IMR-90 (cell line): ENCODE results near the gene PGD. TPM values are rescaled to one million over a fixed set of nuclear protein-coding genes. Genes with fewer than 3 reads are reported as not detected.

ENCODE experiments used
- ATAC-seq: fragments of 200-7000 bp; cut with Tn5 transposase; 2 replicates; pipeline ENCODE4 v1.9.1; 2020; ENCODE audit warnings: low read depth, mild to moderate bottlenecking, moderate library complexity
- BruUV-seq: library from RNA; stranded (reverse); fragments of 400-500 nt; replicated peaks from 2 replicates; lab custom pipeline; 2021; lab: Mats Ljungman, UMichigan
- CTCF ChIA-PET: fragments of 300-600 bp; formaldehyde crosslinking; extraction: SDS; loops from one replicate; lab custom pipeline; 2021; ENCODE audit warnings: antibody characterized with exemption; lab: Yijun Ruan, JAX
- POLR2A ChIA-PET: fragments of 300-600 bp; sonication (Branson Sonifier 250); formaldehyde crosslinking; loops from one replicate; lab custom pipeline; 2022; ENCODE audit warnings: antibody characterized with exemption; ENCODE audit not compliant: unreplicated experiment; lab: Charles Lee
- DNase-seq: peaks from one replicate; pipeline ENCODE4 v3.0.0; 2013
- H2AFZ ChIP-seq: replicated peaks from 2 replicates; pipeline ENCODE3; 2013; ENCODE audit warnings: low read length, mild to moderate bottlenecking; ENCODE audit not compliant: poor library complexity
- H2AK5ac ChIP-seq: 2 replicates; pipeline ENCODE4 v1.6.1; 2013; ENCODE audit warnings: low read depth, low read length, inconsistent platforms
- H2AK9ac ChIP-seq: replicated peaks from 2 replicates; pipeline ENCODE3; 2013; ENCODE audit warnings: mild to moderate bottlenecking, low read depth, low read length, moderate library complexity; ENCODE audit not compliant: poor library complexity
- H2BK120ac ChIP-seq: 2 replicates; pipeline ENCODE4 v1.6.1; 2013; ENCODE audit warnings: low read depth, low read length, inconsistent platforms
- H2BK15ac ChIP-seq: 3 replicates; pipeline ENCODE4 v1.6.1; 2013; ENCODE audit warnings: low read depth, low read length, inconsistent platforms
- H2BK20ac ChIP-seq: 2 replicates; pipeline ENCODE4 v1.6.1; 2013; ENCODE audit warnings: low read depth, mild to moderate bottlenecking, inconsistent platforms, low read length, moderate library complexity
- H2BK5ac ChIP-seq: 2 replicates; pipeline ENCODE4 v1.6.1; 2013; ENCODE audit warnings: mild to moderate bottlenecking, low read depth, low read length, inconsistent platforms; ENCODE audit not compliant: poor library complexity, severe bottlenecking
- H3K14ac ChIP-seq: replicated peaks from 2 replicates; pipeline ENCODE4 v1.6.1; 2013; ENCODE audit warnings: low read depth, low read length, inconsistent platforms
- H3K18ac ChIP-seq: 2 replicates; pipeline ENCODE4 v1.6.1; 2013; ENCODE audit warnings: low read depth, low read length, control low read depth
- H3K23ac ChIP-seq: 2 replicates; pipeline ENCODE4 v1.6.1; 2013; ENCODE audit warnings: low read depth, low read length, inconsistent platforms
- H3K27ac ChIP-seq: 2 replicates; pipeline ENCODE4 v1.5.1; 2013; ENCODE audit warnings: mild to moderate bottlenecking, control low read depth, low read length; ENCODE audit not compliant: insufficient read depth
- H3K27me3 ChIP-seq: 2 replicates; pipeline ENCODE4 v1.6.1; 2013; ENCODE audit warnings: low read length; ENCODE audit not compliant: control insufficient read depth, insufficient read depth
- H3K36me3 ChIP-seq: 2 replicates; pipeline ENCODE4 v1.6.1; 2013; ENCODE audit warnings: low read length, mixed read lengths; ENCODE audit not compliant: control insufficient read depth, insufficient read depth
- H3K4ac ChIP-seq: 2 replicates; pipeline ENCODE4 v1.6.1; 2013; ENCODE audit warnings: low read depth, low read length, inconsistent platforms
- H3K4me1 ChIP-seq: 2 replicates; pipeline ENCODE4 v1.6.1; 2013; ENCODE audit warnings: low read length, mixed read lengths; ENCODE audit not compliant: control insufficient read depth, insufficient read depth
- H3K4me2 ChIP-seq: 2 replicates; pipeline ENCODE4 v1.6.1; 2013; ENCODE audit warnings: low read depth, mild to moderate bottlenecking, control low read depth, low read length, moderate library complexity
- H3K4me3 ChIP-seq: 2 replicates; pipeline ENCODE4 v1.5.1; 2013; ENCODE audit warnings: low read depth, mild to moderate bottlenecking, control low read depth, low read length, moderate library complexity; ENCODE audit not compliant: insufficient read depth
- H3K56ac ChIP-seq: 2 replicates; pipeline ENCODE4 v1.6.1; 2013; ENCODE audit warnings: low read length, inconsistent platforms; ENCODE audit not compliant: insufficient read depth; ENCODE audit errors: extremely low read depth
- H3K79me1 ChIP-seq, 2 experiments: 2 replicates each; pipeline ENCODE4 v1.6.1; 2013; ENCODE audit warnings: low read length in 2 of 2, inconsistent platforms in 1 of 2, low read depth in 1 of 2
- H3K9ac ChIP-seq: 2 replicates; pipeline ENCODE4 v1.6.1; 2013; ENCODE audit warnings: low read depth, low read length, control low read depth
- H3K9me1 ChIP-seq: 2 replicates; pipeline ENCODE4 v1.6.1; 2013; ENCODE audit warnings: low read length, inconsistent platforms; ENCODE audit not compliant: insufficient read depth
- H3K9me3 ChIP-seq: 2 replicates; pipeline ENCODE4 v1.6.1; 2013; ENCODE audit warnings: low read length; ENCODE audit not compliant: control insufficient read depth, insufficient read depth
- H4K20me1 ChIP-seq: 2 replicates; pipeline ENCODE4 v1.6.1; 2013; ENCODE audit warnings: low read length, inconsistent platforms; ENCODE audit not compliant: insufficient read depth
- H4K5ac ChIP-seq: 2 replicates; pipeline ENCODE4 v1.6.1; 2013; ENCODE audit warnings: mild to moderate bottlenecking, low read depth, low read length, control low read depth
- H4K8ac ChIP-seq, 2 experiments: 2 replicates each; pipeline ENCODE4 v1.6.1; 2013; ENCODE audit warnings: low read depth in 2 of 2, low read length in 2 of 2, control low read depth in 1 of 2, inconsistent platforms in 1 of 2
- H4K91ac ChIP-seq: 2 replicates; pipeline ENCODE4 v1.6.1; 2013; ENCODE audit warnings: low read depth, low read length, inconsistent platforms; ENCODE audit not compliant: insufficient read depth
- BHLHE40 ChIP-seq: fragments of 150-350 bp; IDR thresholded peaks from 2 replicates; pipeline ENCODE4 v1.6.1; 2016; ENCODE audit warnings: mild to moderate bottlenecking, low read depth, low read length
- CEBPB ChIP-seq: IDR thresholded peaks from 2 replicates; pipeline ENCODE4 v1.6.1; 2012; ENCODE audit warnings: low read depth, low read length, improper control_type of control experiment
- CHD1 ChIP-seq: IDR thresholded peaks from 2 replicates; pipeline ENCODE4 v1.6.1; 2012; ENCODE audit warnings: low read depth, low read length, improper control_type of control experiment
- CTCF ChIP-seq: conservative IDR thresholded peaks from 2 replicates; pipeline ENCODE4 v1.5.1; 2012; ENCODE audit warnings: mild to moderate bottlenecking, low read depth, low read length, improper control_type of control experiment
- ELK1 ChIP-seq: fragments of 150-350 bp; IDR thresholded peaks from 2 replicates; pipeline ENCODE4 v1.6.1; 2016; ENCODE audit warnings: low read depth, mild to moderate bottlenecking, low read length, moderate library complexity, borderline replicate concordance
- FOS ChIP-seq: fragments of 150-350 bp; IDR thresholded peaks from 2 replicates; pipeline ENCODE4 v1.6.1; 2016; ENCODE audit warnings: low read depth, low read length
- MAFK ChIP-seq: IDR thresholded peaks from 2 replicates; pipeline ENCODE4 v1.6.1; 2012; ENCODE audit warnings: low read depth, low read length, improper control_type of control experiment
- MAZ ChIP-seq: IDR thresholded peaks from 2 replicates; pipeline ENCODE4 v1.6.1; 2012; ENCODE audit warnings: low read depth, mild to moderate bottlenecking, low read length, improper control_type of control experiment, moderate library complexity, borderline replicate concordance
- MXI1 ChIP-seq: IDR thresholded peaks from 2 replicates; pipeline ENCODE4 v1.6.1; 2012; ENCODE audit warnings: low read depth, mild to moderate bottlenecking, low read length, moderate library complexity, borderline replicate concordance
- NFE2L2 ChIP-seq: fragments of 150-350 bp; IDR thresholded peaks from 2 replicates; pipeline ENCODE4 v1.6.1; 2016; ENCODE audit warnings: low read depth, mild to moderate bottlenecking, low read length
- POLR2A ChIP-seq: IDR thresholded peaks from 2 replicates; pipeline ENCODE4 v1.6.1; 2012; ENCODE audit warnings: mild to moderate bottlenecking, low read depth, low read length
- RAD21 ChIP-seq: IDR thresholded peaks from 2 replicates; pipeline ENCODE4 v1.6.1; 2012; ENCODE audit warnings: low read length, improper control_type of control experiment
- RCOR1 ChIP-seq: IDR thresholded peaks from 2 replicates; pipeline ENCODE4 v1.6.1; 2012; ENCODE audit warnings: mild to moderate bottlenecking, low read length, improper control_type of control experiment; ENCODE audit not compliant: insufficient replicate concordance
- RFX5 ChIP-seq: IDR thresholded peaks from 2 replicates; pipeline ENCODE4 v1.8.0; 2012; ENCODE audit warnings: low read depth, mild to moderate bottlenecking, low read length, moderate library complexity
- SMC3 ChIP-seq: fragments of 150-350 bp; IDR thresholded peaks from 2 replicates; pipeline ENCODE4 v1.6.1; 2016; ENCODE audit warnings: low read depth, mild to moderate bottlenecking, antibody characterized with exemption, low read length, moderate library complexity
- USF2 ChIP-seq: fragments of 150-350 bp; IDR thresholded peaks from 2 replicates; pipeline ENCODE4 v1.6.1; 2017; ENCODE audit warnings: mild to moderate bottlenecking, antibody characterized with exemption, low read length, low read depth
- WGBS, 2 experiments: methylation state at CpG; one replicate each; pipeline versions ENCODE4 v1.1.5 to v1.1.7; 2013; ENCODE audit warnings: missing lambda C conversion rate in 2 of 2; ENCODE audit not compliant: insufficient read length in 1 of 2; ENCODE audit errors: extremely low coverage in 2 of 2; 5-methylcytosine and 5-hydroxymethylcytosine counted together
- dilution Hi-C: fragments of 300-500 bp; cut with HindIII; formaldehyde crosslinking; loops from one replicate; pipeline ENCODE4 v1.14.3; 2018; ENCODE audit warnings: low sequenced_read_pairs; ENCODE audit not compliant: unreplicated experiment
- in situ Hi-C: fragments of 300-500 bp; cut with MboI; formaldehyde crosslinking; loops from 3 replicates; pipeline ENCODE4 v1.14.3; 2019; ENCODE audit warnings: low sequenced_read_pairs, inconsistent platforms, mixed read lengths
- intact Hi-C: fragments of 100-400 bp; cut with micrococcal nuclease; formaldehyde crosslinking; loops from 2 replicates; pipeline ENCODE4 v1.10.0; 2022
- polyA plus RNA-seq, 3 experiments: library from polyadenylated mRNA; depleted of rRNA; stranded (reverse); fragments of >200 nt; gene quantifications; 2 replicates each; pipeline ENCODE4 v1.2.3, GENCODE V29; 2012; ENCODE audit warnings: low replicate concordance in 1 of 3
- total RNA-seq: library from RNA; depleted of rRNA; stranded (reverse); fragments of >200 nt; gene quantifications from 2 replicates; pipeline ENCODE4 v1.2.3, GENCODE V29; 2012

Gene PGD
- total and polyA plus RNA-seq, 2 of the 4 experiments (the other 2 are of a cell fraction), result 118 to 216 TPM

- CTCF ChIA-PET, result no interaction called here
- Histone ChIP-seq H3K79me1 (no peaks in the 10 kb centered on the region; a peak in 1 of 4 replicates), H3K27ac (no peak overlapping the region), H3K9ac (no peak overlapping the region), H4K5ac (no peak overlapping the region), H3K9me3 (no peaks in the 10 kb centered on the region), H2BK5ac (no peak overlapping the region), H3K56ac (no peak overlapping the region), H4K91ac (no peak overlapping the region), H4K8ac (no peak overlapping the region), H3K4me2 (no peak overlapping the region), H2AK9ac (no peak overlapping the region), H3K4ac (no peak overlapping the region), H2BK120ac (no peak overlapping the region), H2BK15ac (no peak overlapping the region), H3K4me1 (peaks cover 2% of the 10 kb centered on the region; the same call in 1 of the 2 replicates), H3K27me3 (no peaks in the 10 kb centered on the region), H3K4me3 (no peak overlapping the region), H3K14ac (no peak overlapping the region), H3K36me3 (peaks cover 18% of the 10 kb centered on the region), H4K20me1 (no peaks in the 10 kb centered on the region), H3K23ac (no peak overlapping the region), H2AFZ (no peak overlapping the region), H3K18ac (no peak overlapping the region), H2AK5ac (0 out of 2 replicates have a peak overlapping the region, but pooled peaks have one; percentile 29), H3K9me1 (no peaks in the 10 kb centered on the region; the same call in 1 of the 2 replicates), H2BK20ac (no peak overlapping the region)
- 97% methylated on average over 7 of the region's 9 CpGs; no CpG with 5 or more reads in 1 of the 2 experiments for WGBS, 2 experiments
- TSS peak; percentile 33 for BruUV-seq
- intact Hi-C loops, result no loop called here
- ATAC-seq, result no peak
- POLR2A ChIA-PET, result no interaction called here
- in situ Hi-C loops, result no loop called here
- no peak for DNase-seq
- TF ChIP-seq POLR2A (no peak), MXI1 (no peak), MAZ (no peak), CTCF (no peak), ELK1 (no peak), USF2 (no peak), NFE2L2 (no peak), RAD21 (no peak), CHD1 (no peak), SMC3 (no peak), FOS (no peak), CEBPB (no peak), MAFK (no peak), RCOR1 (no peak), RFX5 (no peak), BHLHE40 (no peak)
- dilution Hi-C loops, result no loop called here
Measured at GRCh38 chr1:10457875-10458274, 59.0 kb downstream of the PGD start.
